Mononuclear cell (primary cell): ENCODE measurements around the gene SHMT2. TPM values are rescaled to one million over a fixed set of nuclear protein-coding genes. Genes with fewer than 3 reads are reported as not detected.

Source experiments
- H3K27me3 ChIP-seq: 2 replicates; pipeline ENCODE4 v1.6.0; 2011; ENCODE audit warnings: low read length, control low read depth; ENCODE audit not compliant: insufficient read depth
- H3K4me1 ChIP-seq: 2 replicates; pipeline ENCODE4 v1.5.1; 2011; ENCODE audit warnings: mild to moderate bottlenecking, low read length, control low read depth; ENCODE audit not compliant: insufficient read depth
- H3K4me3 ChIP-seq: 2 replicates; pipeline ENCODE4 v1.5.1; 2011; ENCODE audit warnings: mild to moderate bottlenecking, low read length, moderate library complexity
- H3K9me3 ChIP-seq: 2 replicates; pipeline ENCODE4 v1.5.1; 2011; ENCODE audit warnings: low read depth, mild to moderate bottlenecking, control low read depth, low read length
- total RNA-seq: library from RNA; depleted of rRNA; stranded (reverse); fragments of >200 nt; gene quantifications from one replicate; pipeline ENCODE4 v1.2.3, GENCODE V29; 2012

SHMT2 gene
- total RNA-seq, 1 donor = 50.6 TPM

GRCh38 chr12:57224973-57225679, 4.4 kb upstream of the SHMT2 start:
- peaks cover 71% of the 10 kb centered on the region for H3K27me3 ChIP-seq
- H3K4me1 ChIP-seq = peaks cover 57% of the 10 kb centered on the region
- H3K4me3 ChIP-seq = no peak overlapping the region
- H3K9me3 ChIP-seq = no peaks in the 10 kb centered on the region

DNA sequence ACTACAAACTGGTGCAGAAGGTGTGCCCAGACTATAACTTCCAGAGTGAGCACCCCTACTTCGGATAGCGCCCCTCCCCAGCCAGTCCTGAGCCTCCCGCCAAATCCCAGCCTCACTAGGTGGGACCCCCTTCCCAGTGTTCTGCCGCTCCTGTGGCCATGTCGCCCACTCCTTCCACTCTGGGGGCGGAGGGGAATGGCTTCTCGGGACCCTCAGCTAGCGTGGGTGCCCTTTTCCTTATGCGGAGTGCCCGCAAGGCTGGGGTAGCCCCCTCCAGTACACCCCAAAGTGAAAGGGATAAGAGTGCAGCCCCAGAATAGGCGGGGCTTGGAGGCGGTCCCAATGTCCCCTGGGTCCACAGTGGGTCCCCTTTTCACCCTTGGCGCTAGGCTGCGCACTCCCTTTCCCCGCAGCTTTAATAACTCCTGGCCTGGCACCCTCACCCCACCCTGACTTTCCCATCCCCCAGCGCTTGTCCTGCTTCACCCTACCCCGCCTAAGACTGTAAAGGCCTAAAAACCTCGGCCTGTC, 3.8 kb upstream of the SHMT2 start:
- Histone ChIP-seq H3K27me3 (peaks cover 68% of the 10 kb centered on the region), H3K9me3 (no peaks in the 10 kb centered on the region), H3K4me1 (peaks cover 63% of the 10 kb centered on the region), H3K4me3 (no peak overlapping the region)

- peaks cover 69% of the 10 kb centered on the region for H3K4me1 ChIP-seq
- H3K4me3 ChIP-seq = no peak overlapping the region
- no peaks in the 10 kb centered on the region for H3K9me3 ChIP-seq
- H3K27me3 ChIP-seq = peaks cover 58% of the 10 kb centered on the region
Observed at GRCh38 chr12:57226588-57227314, 2.8 kb upstream of the SHMT2 start.

- Histone ChIP-seq H3K27me3 (peaks cover 51% of the 10 kb centered on the region), H3K4me3 (no peak overlapping the region), H3K4me1 (peaks cover 68% of the 10 kb centered on the region), H3K9me3 (no peaks in the 10 kb centered on the region)
Observed at GRCh38 chr12:57227315-57228115, 2.0 kb upstream of the SHMT2 start.

DNA sequence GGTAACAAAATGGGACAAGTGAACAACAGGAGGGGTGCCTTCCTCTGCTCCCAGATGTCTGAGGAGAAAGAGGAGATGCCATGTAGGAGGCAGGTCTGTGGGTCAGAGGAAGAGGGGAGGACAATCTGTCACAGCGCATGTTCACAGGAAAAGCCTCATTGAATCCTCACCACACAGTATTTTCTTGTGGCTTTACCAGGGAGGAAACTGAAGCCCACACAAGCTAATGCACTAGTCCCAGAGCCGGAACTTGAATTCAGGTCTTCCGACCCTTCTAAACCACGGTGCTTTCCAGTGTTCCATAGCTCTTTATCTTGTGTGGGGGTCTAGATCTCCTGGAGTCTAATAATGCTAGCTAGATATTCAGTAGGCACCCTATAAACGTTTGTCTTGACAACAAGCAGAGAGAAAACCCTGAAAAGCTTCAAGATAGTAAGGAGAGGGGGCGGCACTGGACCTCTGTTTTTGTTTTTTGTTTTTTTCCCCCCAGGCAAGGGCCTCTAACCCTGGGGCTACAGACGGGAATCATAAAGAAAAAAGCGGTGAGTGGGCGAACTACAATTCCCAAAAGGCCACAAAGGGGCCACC, 371 bp upstream of the SHMT2 start:
- Histone ChIP-seq H3K9me3 (no peaks in the 10 kb centered on the region), H3K4me1 (peaks cover 62% of the 10 kb centered on the region), H3K4me3 (peak overlapping the region; percentile 55), H3K27me3 (peaks cover 34% of the 10 kb centered on the region)

DNA sequence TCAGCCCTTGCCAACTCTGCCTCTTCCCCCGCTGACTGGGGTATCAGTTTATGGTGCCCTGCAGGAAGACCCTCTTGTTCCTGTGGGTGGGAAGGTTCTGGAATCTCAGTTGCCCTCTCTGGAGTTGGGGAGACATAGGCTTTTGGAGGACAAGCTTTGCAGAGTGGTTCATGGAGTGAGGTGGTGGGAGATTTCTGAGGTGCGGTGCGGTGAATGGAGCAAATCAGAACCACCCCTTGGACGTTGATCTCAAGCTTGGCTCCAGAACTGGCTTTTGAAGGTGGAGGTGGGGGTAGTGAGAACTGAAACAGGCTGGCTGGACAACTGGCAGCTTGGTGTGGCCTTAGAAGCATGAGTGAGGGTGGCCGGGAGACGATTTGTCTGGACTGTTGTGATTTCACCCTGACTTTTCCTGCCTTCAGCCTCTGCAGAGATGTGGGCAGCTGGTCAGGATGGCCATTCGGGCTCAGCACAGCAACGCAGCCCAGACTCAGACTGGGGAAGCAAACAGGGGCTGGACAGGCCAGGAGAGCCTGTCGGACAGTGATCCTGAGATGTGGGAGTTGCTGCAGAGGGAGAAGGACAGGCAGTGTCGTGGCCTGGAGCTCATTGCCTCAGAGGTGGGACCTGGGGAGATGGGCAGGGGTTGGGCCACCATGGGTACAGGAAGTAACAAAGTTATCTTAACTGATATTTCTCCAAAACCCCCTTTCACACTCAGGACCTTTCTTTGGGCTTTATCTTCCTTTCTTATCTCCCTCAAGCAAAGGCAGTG, 1.1 kb downstream of the SHMT2 start:
- Histone ChIP-seq H3K4me1 (peaks cover 63% of the 10 kb centered on the region), H3K9me3 (no peaks in the 10 kb centered on the region), H3K4me3 (peak overlapping the region; percentile 55), H3K27me3 (peaks cover 22% of the 10 kb centered on the region)

- Histone ChIP-seq H3K4me1 (peaks cover 65% of the 10 kb centered on the region), H3K9me3 (no peaks in the 10 kb centered on the region), H3K27me3 (peaks cover 23% of the 10 kb centered on the region), H3K4me3 (no peak overlapping the region)
Observed at GRCh38 chr12:57231276-57232021, 1.9 kb downstream of the SHMT2 start.

DNA sequence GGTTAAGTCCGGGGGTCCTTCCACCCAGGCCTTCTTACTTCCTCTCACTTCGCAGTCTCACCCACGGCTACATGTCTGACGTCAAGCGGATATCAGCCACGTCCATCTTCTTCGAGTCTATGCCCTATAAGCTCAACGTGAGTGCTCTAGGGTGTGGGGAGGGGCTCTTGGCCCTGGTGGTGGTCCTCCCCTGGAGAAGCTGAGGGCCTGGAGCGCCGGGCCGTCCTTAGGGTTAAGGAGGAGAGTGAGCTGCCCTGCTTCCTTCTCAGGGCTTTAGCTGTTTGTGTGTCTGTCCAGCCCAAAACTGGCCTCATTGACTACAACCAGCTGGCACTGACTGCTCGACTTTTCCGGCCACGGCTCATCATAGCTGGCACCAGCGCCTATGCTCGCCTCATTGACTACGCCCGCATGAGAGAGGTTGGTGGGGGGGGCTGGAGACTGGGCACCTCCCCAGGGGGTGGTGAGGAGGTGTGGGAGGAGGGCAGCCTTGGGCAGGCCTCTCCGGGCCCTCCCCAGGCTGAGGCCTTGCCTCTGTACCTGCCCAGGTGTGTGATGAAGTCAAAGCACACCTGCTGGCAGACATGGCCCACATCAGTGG, 2.7 kb downstream of the SHMT2 start:
- Histone ChIP-seq H3K27me3 (peaks cover 25% of the 10 kb centered on the region), H3K4me3 (no peak overlapping the region), H3K4me1 (peaks cover 66% of the 10 kb centered on the region), H3K9me3 (no peaks in the 10 kb centered on the region)

DNA sequence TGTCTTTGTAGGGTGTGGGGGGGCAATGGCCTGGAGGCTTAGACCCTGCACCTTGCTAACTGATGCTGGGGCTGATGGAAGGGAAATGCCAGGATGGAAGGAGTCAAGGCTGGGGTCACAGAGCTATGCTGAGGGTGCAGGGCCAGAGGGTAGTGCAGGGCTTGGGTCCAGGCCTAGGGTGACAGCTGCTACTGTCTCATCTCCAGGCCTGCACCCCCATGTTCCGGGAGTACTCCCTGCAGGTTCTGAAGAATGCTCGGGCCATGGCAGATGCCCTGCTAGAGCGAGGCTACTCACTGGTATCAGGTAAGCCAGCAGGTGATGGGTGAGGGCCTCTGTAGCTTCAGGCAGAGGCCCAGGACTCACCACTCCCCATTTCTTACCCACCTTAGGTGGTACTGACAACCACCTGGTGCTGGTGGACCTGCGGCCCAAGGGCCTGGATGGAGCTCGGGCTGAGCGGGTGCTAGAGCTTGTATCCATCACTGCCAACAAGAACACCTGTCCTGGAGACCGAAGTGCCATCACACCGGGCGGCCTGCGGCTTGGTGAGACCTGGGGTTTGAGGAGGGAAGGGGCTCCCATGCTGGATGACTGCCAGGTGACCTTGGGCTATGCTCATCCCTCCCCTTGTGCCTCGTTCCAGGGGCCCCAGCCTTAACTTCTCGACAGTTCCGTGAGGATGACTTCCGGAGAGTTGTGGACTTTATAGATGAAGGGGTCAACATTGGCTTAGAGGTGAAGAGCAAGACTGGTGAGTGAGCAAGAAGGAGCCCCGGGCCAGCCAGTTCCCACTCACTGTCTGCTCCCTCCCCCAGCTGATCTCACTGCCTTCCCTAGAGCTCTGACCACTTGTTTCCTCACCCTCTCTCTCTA, 4.1 kb downstream of the SHMT2 start:
- no peak overlapping the region for H3K4me3 ChIP-seq
- H3K9me3 ChIP-seq = no peaks in the 10 kb centered on the region
- peaks cover 72% of the 10 kb centered on the region for H3K4me1 ChIP-seq
- H3K27me3 ChIP-seq = peaks cover 32% of the 10 kb centered on the region

GRCh38 chr12:57234233-57234570, 4.7 kb downstream of the SHMT2 start:
- no peak overlapping the region for H3K4me3 ChIP-seq
- peaks cover 36% of the 10 kb centered on the region for H3K27me3 ChIP-seq
- no peaks in the 10 kb centered on the region for H3K9me3 ChIP-seq
- H3K4me1 ChIP-seq = peaks cover 73% of the 10 kb centered on the region

- Histone ChIP-seq H3K4me3 (no peak overlapping the region), H3K27me3 (peaks cover 39% of the 10 kb centered on the region), H3K4me1 (peaks cover 73% of the 10 kb centered on the region), H3K9me3 (no peaks in the 10 kb centered on the region)
Observed at GRCh38 chr12:57234571-57235016, 5.1 kb downstream of the SHMT2 start.

- no peak overlapping the region for H3K4me3 ChIP-seq
- H3K27me3 ChIP-seq = peaks cover 45% of the 10 kb centered on the region
- peaks cover 73% of the 10 kb centered on the region for H3K4me1 ChIP-seq
- H3K9me3 ChIP-seq = no peaks in the 10 kb centered on the region
Observed at GRCh38 chr12:57235017-57235727, 5.7 kb downstream of the SHMT2 start.
